ENCODE measurements around the gene ZNF280A.

Gene ZNF280A, protein sequence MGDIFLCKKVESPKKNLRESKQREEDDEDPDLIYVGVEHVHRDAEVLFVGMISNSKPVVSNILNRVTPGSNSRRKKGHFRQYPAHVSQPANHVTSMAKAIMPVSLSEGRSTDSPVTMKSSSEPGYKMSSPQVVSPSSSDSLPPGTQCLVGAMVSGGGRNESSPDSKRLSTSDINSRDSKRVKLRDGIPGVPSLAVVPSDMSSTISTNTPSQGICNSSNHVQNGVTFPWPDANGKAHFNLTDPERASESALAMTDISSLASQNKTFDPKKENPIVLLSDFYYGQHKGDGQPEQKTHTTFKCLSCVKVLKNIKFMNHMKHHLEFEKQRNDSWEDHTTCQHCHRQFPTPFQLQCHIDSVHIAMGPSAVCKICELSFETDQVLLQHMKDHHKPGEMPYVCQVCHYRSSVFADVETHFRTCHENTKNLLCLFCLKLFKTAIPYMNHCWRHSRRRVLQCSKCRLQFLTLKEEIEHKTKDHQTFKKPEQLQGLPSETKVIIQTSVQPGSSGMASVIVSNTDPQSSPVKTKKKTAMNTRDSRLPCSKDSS

DNA sequence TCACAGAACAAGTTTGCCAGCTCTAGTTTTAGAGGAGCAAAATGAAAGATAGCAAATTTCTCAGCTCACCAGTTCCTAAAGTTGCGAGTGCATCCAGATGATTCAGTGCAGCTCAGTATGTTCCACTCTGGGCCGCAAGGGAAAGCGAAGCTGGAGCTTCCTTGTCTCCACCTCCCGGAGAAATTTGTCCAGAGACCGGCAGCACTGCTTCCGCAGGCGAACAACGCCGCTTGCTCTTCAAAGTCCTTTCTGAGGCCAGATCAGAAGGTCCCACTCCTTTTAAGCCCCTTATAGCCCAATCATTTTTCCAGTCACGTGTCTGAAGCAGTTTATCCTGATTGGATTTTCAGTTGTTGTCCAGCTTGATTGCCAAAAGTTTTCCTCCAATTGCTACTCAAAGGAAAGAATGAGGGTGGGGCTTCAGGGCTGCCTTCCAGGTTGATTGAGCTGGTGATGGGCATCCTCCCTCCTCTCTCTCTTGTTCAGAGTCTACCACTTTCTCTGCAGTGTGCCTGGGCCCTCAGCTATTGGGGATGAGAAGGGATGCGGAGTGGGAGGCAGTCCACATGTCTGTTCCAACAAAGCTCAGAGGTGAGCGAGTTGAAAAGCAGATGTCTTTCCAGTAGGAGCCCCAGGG, at the start of gene ZNF280A:
Gene ZNF280A (minus strand): TSS at position 251 of the 637 bp plus-strand sequence. CDS start 4,640 bp downstream, outside the sequence.
- DNase-seq = no peak

DNA sequence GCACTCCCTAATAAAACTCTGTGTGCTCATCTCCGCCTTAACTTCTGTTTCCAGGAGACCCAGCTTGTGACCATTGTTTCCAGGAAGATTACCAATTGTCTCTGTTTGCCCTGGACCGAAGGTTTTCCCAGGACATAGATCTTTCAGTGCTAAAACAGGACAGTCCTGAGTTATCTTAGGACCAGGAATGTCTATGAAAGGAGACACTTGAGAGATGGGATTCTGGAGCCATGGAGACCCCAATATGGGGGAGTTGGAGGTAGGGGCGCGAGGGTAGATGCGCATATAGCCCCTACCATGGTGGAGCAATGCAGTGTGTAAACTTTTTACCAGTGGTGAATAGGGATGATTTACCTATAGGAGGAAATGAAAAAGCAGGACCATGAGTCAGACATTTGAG, 49.1 kb upstream of the ZNF280A start:
- no peak for DNase-seq

DNA sequence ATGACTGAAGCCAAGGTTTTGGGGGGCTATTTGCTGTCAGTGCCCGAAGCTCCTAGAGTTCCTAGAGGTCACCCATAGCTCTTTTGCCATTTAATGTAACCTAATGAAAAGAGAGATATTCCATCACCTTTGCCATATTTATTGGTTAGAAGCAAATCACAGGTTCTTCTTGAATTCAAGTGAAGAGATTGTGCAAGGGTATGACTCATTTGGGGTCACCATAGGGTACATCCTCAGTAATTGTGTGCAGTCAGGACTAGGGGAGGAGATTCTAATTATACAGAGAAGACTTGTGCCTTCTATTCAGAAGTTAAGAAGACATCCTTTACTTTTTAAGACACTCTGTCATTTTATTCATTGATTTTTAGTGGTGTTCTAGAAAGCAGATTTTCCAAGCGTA, 45.9 kb upstream of the ZNF280A start:
- DNase-seq = peak; percentile 47 to 63 (median 60)

DNA sequence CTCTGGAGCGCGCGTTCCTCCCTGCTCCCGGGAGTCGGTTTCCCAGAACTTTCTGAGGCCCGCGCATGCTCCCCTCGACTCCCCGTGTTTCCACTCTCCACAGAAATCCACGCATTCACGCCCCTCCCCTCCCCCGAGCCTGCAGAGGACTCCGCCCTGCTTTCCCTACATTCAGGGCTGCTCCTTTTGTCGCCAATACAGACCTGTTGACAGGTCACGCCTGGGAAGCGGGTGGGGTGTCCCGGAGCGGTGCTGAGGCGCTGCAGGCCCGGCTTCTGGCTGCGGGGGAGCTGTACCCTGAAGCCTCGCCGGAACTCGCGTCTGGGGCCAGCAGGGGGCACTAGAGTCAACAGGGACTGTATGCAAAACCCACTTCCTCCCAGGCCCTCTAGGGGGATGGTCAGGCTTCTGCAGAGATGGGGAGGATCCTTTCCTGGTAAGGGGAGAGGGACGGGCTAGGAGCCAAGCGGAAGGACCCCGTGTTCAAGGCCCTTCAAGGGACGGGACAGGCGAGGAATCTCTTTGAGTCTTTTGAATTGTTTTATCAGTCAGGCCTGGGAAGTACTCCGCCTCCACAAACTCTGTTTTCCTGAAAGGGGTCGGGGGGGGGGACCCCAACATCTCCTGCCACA, 39.0 kb upstream of the ZNF280A start, which contains the start of gene PRAME:
Gene PRAME (minus strand): TSS at position 294 of the 632 bp plus-strand sequence. CDS start 2,433 bp downstream, outside the sequence.
- DNase-seq = peak; percentile 86 to 94 (median 91)

DNA sequence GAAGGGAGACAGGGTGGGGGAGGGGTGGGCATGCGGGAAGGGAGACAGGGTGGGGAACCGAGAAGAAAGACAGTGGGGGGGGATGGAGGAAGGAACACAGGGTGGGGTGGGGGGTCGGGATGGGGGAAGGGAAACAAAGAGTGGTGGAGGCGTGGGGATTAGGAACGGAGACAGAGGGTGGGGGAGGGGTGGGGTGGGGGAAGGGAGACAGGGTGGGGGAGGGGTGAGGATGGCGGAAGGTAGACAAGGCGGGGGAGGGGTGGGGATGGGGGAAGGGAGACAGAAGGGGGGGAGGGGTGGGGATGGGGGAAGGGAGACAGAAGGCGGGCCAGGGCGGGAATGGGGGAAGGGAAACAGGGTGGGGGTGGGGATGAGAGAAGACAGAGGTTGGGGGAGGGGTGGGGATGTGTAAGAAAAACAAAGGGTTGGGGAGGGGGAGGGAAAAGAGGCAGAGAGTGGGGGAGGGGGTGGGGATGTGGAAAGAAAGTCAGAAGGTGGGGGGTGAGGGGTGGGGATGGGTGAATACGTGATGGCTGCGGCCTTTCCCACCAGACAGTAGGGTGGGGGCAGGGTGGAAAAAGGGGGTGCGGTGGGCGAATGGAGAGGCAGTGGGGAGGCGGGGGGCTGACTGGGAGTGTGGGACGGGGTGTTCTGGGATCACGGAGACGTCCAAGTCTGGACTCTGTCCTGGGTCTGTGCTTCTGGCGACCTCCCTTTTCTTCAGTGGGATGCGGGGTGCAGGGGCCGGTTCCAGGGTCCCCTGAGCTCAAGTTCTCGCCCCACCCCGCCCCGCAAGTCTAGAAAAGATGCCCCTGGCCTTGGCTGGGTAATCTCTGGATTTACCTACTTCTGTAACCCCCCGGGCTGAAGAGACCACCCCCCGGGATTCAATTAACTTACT, 38.3 kb upstream of the ZNF280A start:
- no peak for DNase-seq

DNA sequence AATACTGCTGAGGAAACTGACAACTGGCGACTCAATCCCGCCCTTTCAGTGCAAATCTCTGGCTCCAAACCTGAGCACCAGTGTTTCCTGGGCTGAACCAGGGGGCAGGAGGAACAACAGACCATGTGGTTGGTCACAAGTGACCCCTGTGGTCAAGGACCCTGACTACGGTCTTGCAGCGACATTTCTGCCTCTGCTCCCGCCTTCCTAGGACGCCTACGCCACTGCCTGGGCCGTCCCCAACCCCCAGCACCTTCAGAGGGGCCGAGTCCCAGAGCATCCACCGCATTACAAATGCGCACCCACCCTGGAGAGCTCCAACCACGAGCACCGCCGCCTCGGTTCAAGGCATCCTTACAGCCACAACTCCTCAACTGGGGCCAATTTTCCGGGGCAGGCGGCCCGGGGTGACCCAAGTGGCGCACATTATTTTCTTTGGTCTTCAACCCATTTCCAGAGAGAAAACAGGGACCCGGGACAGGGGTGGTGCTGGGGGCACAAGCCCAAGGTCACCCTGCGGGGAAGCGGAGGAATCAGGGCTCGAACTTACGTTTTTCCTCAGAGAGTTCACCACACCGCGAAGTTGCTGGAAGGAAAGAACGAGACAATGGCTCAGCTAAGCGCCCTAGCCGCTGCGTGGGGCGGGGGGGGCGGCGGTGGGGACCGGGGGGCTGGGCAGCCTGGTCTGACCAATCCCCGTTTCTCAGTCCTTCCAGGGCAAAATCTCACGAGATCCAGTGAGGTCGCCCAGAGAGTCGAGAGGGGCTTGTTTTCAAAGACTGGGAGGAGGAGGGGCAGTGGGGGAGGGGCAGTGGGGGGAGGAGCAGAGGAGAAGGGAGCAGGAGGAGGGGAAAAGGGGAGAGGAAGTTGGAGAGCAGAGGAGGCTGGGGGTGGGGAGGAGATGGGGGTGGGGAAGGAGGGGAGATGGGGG, 37.2 kb upstream of the ZNF280A start:
- DNase-seq = no peak

DNA sequence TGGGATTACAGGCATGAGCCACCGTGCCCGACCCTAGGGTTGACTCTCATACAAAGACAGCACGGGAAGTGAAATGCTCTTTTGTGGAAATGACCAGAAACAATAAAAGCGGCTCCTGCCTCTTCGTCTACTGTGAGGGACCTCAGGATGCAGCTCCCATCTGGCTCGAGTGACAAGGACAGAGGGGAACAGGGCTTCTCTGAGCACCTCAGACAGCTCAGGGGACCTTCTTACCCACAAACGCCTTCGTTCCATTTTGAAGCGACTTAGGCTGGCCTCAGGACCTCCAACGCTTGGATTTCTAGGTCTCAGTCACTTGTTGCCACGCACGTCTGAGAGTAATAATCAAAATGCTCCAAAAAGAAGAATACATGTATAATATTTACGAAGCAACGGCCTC, 36.5 kb upstream of the ZNF280A start:
- DNase-seq = no peak

DNA sequence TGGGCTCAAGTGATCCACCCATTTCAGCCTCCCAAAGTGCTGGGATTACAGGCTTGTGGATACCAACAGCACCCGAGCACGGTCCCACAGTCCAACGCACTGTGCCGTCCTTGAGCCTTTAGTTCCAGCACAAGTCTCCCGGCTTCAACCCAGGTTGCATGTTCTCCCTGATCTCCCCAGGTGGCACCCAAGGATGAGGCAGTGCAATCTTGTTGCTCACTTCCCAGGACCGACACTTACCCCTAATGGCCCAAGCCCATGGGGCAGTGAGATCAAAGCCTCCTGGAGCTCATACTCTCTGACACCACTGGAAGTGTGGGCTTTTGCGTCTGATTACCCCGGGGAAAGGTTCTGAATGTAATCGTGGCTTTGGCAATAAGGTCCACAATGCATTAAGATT, 35.5 kb upstream of the ZNF280A start:
- DNase-seq = no peak

DNA sequence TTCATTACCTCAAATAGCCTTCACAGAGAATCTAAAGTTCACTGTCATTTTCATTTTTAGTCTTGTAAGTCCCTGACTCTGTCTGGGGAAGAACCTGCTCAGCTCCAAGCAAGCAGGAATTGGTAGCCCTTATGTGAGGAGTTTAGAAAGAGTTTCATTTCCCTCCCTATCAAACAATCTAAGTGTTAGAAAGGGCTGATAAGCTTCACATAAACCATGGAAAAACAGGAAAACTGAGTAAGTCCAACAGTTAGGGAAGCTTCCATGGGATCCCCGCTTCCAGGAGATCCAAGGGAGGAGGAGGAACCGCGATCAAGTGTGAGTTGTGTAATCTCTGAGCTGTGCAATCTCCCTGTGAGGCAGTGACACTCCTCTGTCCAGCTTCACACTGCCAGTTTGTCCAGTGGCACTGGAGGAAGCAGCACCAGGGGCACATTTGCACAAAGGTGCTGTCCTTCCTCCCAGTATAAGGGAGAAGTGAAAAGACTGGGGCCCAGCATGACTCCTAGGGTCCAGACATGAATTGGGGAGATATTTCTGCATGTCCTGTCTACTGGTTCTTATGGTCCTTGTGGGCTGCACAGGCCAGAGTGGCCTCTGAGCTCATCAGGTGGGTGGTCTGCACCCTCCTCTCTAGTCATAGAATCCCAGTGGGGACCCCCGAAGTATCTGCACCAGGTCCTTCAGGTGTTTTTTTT, 34.7 kb upstream of the ZNF280A start:
- DNase-seq = peak; percentile 24 to 52 (median 47)

DNA sequence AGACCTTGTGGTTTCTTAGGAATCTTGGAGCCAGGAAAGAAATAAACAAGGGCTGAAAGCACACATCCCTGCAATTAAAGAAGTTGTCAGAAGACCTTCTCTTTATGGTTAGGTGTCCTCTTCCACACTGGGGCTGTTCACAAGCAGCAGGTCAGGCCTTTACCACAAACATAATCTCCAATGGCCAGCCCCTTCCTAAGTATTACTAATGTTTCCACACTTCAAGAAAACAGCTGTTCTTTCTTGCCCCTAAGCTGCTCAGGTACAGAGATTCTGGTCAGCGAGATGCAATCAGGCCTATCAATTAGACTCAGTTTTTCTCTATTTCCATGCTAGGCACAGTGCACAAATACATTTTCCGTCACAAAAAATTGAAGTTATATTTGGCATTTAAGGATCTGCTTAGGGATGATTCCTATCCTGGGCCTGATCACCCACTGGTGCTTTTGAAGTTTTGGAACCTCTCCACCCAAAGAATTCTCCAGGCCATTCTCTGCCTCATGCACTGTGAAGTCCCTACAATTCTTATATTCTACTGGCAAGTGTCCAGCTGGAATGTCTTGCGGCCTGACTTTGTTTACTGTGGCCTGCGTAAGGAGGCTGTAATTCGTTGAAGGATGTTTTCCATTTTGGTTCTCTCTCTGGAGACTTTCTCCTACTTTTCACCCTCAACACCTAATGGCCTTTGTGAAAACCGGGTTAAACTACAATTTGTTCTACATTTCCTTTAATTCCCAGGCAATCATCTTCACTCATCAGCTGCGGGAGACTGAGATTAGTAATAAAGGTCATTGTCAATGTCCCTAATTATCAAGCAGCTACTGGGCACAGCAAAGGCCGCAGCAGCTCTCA, 33.9 kb upstream of the ZNF280A start:
- no peak for DNase-seq

DNA sequence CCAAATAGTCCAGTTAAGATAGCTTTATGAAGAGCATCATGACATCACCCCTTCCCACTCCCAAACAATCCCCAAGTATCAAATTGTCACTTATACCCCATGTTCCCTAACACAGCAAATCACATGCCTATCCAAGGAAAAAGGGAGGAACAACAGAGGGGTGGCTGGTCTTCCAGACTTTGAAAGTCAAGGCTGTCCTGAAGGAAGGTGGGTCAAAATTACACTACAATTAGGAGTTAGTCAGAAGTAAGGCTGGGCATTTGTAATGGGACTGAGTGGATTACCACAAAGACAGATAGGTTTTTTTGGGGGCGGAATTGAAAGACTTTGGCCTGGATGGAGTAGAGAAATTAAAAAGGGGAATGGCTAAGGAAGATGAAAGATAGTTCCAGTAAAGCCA, 33.1 kb upstream of the ZNF280A start:
- peak in 2 of 3 donors; percentile 43 to 47 for DNase-seq

DNA sequence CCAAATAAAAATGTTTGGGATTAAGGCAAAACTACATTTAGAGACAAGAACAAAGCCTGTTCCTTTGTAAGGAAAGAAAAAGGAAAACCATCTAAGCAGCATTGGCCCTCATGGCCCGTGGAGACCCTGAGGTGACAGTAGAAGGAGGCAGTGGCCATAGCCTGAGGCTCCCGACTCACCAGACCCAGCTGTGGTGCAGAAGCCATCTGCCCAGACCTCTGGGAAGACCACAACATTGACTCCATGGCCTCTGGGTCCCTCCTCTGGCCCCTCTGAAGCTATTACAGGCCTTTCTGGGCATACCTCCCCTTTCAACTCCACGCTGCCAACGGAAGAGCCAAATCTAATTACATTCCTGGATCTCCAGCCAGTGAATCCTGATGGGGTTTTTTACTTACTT, 32.6 kb upstream of the ZNF280A start:
- DNase-seq = peak in 2 of 3 donors; percentile 22 to 36

DNA sequence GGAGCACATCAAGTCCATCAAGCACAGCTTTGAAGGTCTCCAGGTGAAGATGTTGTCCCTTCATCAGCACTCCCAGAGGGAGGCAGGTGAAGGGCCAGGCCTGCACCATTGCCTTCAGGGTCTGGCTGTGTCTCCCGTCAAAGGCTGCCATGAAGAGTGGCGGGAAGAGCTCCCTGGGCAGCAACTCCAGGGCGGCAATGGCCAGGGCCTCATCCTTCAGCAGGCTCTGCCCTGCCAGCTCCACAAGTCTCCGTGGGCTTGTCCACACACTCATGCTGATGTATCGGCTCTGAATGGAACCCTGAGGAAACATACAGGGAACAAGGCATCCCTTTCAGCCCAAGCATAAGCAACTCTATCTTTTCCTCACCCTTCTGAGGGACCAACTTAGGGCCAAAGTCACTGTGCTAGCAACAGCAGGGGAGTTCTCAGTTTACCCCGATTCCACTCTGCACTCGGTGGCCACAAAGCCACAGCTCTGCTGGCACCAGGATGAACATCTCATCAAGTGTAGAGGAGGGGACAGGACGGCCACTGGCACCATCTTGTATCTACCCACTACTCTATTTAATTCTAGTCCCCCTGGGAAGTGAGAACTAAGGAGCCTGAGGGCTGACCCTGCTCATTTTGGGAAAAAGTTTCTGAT, 30.8 kb upstream of the ZNF280A start:
- DNase-seq = no peak

DNA sequence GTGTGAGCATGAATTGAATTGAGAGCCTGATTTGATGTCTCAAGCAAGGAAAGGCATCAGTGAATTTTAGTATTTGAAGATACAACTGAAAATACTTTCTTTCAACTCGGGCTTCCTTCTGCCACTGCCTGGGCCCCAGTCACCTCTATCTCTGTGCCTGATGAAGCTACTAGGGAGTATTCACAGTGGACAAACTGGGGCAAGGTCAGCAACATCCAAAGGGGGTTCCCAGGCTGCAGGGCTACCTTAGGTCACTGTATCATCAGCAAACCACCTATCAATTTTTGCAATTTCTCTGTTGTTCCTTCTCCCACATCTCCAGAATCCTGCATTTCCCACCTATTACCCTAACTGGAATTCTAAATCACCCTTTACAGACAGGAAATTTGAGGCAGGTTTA, 28.8 kb upstream of the ZNF280A start:
- DNase-seq = no peak

DNA sequence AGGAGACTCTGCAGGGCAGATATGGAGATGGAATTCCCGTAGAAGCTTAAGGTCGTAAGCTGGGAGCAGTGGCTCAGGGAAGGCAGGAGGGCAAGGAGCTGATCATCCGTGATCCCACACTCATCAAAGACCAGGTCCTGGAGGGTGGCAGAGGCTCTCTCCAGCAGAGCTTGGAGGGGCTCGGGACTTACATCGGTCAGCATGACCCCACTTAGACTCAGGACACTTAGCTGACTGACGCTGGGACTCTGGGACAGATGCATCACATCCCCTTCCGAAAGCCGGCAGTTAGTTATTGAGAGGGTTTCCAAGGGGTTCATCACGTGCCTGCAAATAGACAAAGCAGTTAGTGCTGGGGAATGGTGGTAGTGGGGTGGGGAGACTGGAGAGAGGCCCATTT, 28.2 kb upstream of the ZNF280A start:
- no peak for DNase-seq

DNA sequence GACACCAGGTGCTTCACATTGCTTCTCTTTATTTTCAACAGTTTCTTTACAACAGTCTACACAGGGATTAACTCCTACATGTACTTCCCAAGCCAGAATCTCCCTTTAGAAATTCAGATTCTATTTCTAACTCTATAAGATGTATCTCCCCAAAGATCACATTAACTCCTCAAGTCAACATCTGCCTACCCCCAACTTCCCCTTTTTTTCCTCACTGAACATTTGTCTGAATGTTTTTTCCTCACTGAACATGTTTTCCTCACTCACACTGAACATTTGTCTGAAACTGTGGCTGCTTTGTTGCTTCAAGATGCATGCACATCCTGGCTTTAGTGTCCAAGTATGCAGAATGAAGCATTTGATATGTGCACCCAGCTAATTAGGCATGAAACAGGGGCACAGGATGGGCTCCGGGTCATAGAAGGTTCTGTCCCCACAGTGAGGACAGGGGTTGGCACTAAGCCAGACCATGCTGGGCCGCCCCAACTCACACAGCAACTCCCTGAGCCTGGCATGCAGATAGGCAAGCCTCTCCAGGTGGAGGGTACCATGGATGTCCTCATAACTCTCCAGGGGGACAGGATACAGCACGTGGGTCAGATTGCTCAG, 27.7 kb upstream of the ZNF280A start:
- peak; percentile 12 to 29 (median 16) for DNase-seq

DNA sequence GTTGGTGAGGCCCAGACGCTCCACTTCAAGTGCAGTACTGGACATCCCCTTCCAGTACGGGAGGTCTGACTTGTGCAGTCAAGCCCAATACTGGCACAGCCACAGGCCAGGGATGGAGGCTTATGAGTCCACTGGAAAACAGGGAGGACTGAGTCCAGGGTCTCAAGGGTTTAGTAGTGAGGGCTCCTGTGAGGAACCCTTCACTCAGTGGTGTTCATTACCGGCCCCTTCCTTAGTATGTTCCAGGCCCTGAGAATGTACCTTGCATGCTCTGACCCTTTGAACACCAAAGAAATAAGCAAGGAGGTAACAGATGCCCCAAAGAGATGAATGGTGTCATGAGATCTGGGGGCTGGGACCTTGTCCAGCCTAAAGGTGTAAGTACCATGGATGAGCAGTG, 27.2 kb upstream of the ZNF280A start:
- DNase-seq = no peak

DNA sequence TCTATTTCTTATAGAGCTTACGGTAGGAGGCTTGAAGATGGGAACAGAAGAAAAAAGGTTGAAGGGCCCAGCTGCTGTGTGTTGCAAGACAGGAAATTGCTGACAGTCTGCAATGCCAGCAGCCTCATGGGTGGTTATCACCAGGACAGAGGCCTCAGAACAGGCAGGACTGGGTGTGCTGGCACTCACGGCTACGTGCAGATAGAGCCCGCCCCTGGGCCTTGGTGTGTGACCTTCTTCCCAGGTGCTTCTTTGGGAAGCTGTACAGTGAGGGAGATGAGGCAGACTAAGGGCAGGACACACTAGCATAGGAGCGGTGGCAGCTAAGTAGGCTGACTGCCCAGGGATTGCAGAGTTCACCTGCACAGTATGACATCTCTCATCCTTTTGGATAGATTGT, 26.4 kb upstream of the ZNF280A start:
- DNase-seq = peak; percentile 41 to 54 (median 43)

DNA sequence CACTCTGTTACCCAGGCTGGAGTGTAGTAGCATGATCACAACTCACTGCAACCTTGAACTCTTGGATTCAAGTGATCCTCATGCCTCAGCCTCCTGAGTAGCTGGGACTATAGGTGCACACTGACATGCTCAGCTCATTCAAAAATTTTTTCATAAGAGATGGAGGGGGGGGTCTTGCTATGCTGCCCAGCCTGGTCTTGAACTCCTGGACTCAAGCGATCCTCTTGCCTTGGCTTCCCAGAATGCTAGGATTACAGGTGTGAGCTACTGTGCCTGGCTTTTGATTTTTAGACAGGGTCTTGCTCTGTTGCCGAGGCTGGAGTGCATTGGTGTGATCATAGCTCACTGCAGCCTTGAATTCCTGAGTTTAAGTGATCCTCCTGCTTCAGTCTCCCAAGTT, 25.0 kb upstream of the ZNF280A start:
- DNase-seq = no peak
